Parathyroid adenoma (tissue), 2 donors: ENCODE measurements around the gene TMEM120A.

Source experiments
- H2AFZ ChIP-seq: fragments of 300-600 bp; sonication (generic); one replicate; pipeline ENCODE4 v1.7.0; 2017; ENCODE audit warnings: antibody characterized with exemption, mild to moderate bottlenecking
- H3K27ac ChIP-seq: fragments of 300-600 bp; sonication (generic); one replicate; pipeline ENCODE4 v1.7.0; 2017
- H3K27me3 ChIP-seq: fragments of 300-600 bp; sonication (generic); one replicate; pipeline ENCODE4 v1.7.0; 2017; ENCODE audit warnings: low read length; ENCODE audit not compliant: control insufficient read depth, insufficient read depth
- H3K36me3 ChIP-seq: fragments of 300-600 bp; sonication (generic); one replicate; pipeline ENCODE4 v1.7.0; 2017; ENCODE audit warnings: low read length; ENCODE audit not compliant: control insufficient read depth, insufficient read depth
- H3K4me1 ChIP-seq: fragments of 300-600 bp; sonication (generic); one replicate; pipeline ENCODE4 v1.7.0; 2017; ENCODE audit warnings: control low read depth
- H3K4me2 ChIP-seq: fragments of 300-600 bp; sonication (generic); one replicate; pipeline ENCODE4 v1.7.0; 2017; ENCODE audit warnings: low read length
- H3K4me3 ChIP-seq: fragments of 300-600 bp; sonication (generic); one replicate; pipeline ENCODE4 v1.7.0; 2017; ENCODE audit warnings: low read depth, low read length
- H3K79me2 ChIP-seq: fragments of 300-600 bp; sonication (generic); one replicate; pipeline ENCODE4 v1.7.0; 2017; ENCODE audit warnings: control low read depth
- H3K9ac ChIP-seq: fragments of 300-600 bp; sonication (generic); one replicate; pipeline ENCODE4 v1.7.0; 2017; ENCODE audit warnings: mild to moderate bottlenecking
- H3K9me3 ChIP-seq: fragments of 300-600 bp; sonication (generic); one replicate; pipeline ENCODE4 v1.7.0; 2017; ENCODE audit warnings: low read length; ENCODE audit not compliant: control insufficient read depth
- CTCF ChIP-seq: fragments of 300-600 bp; sonication (generic); IDR thresholded peaks from one replicate; pipeline ENCODE4 v1.7.0; 2017; ENCODE audit warnings: antibody characterized with exemption, mild to moderate bottlenecking
- donor health status: primary hyperparathyroidism.

Gene TMEM120A

GRCh38 chr7:75984130-75985008, 10.0 kb downstream of the TMEM120A start:
- Histone ChIP-seq H3K9ac (no peak overlapping the region), H3K79me2 (no peaks in the 10 kb centered on the region), H3K4me3 (no peak overlapping the region), H3K4me1 (peaks cover 3% of the 10 kb centered on the region), H2AFZ (no peak overlapping the region), H3K36me3 (no peaks in the 10 kb centered on the region), H3K4me2 (no peak overlapping the region), H3K27me3 (no peaks in the 10 kb centered on the region), H3K27ac (no peak overlapping the region), H3K9me3 (no peaks in the 10 kb centered on the region)
- no peak for TF ChIP-seq CTCF

GRCh38 chr7:75983471-75984129, 10.8 kb downstream of the TMEM120A start:
- no peak for TF ChIP-seq CTCF
- H3K4me3 ChIP-seq = no peak overlapping the region
- no peak overlapping the region for H3K27ac ChIP-seq
- H3K79me2 ChIP-seq = peaks cover 2% of the 10 kb centered on the region
- no peaks in the 10 kb centered on the region for H3K9me3 ChIP-seq
- H2AFZ ChIP-seq = no peak overlapping the region
- H3K4me2 ChIP-seq = no peak overlapping the region
- peaks cover 4% of the 10 kb centered on the region for H3K4me1 ChIP-seq
- H3K9ac ChIP-seq = no peak overlapping the region
- no peaks in the 10 kb centered on the region for H3K27me3 ChIP-seq
- no peaks in the 10 kb centered on the region for H3K36me3 ChIP-seq

DNA sequence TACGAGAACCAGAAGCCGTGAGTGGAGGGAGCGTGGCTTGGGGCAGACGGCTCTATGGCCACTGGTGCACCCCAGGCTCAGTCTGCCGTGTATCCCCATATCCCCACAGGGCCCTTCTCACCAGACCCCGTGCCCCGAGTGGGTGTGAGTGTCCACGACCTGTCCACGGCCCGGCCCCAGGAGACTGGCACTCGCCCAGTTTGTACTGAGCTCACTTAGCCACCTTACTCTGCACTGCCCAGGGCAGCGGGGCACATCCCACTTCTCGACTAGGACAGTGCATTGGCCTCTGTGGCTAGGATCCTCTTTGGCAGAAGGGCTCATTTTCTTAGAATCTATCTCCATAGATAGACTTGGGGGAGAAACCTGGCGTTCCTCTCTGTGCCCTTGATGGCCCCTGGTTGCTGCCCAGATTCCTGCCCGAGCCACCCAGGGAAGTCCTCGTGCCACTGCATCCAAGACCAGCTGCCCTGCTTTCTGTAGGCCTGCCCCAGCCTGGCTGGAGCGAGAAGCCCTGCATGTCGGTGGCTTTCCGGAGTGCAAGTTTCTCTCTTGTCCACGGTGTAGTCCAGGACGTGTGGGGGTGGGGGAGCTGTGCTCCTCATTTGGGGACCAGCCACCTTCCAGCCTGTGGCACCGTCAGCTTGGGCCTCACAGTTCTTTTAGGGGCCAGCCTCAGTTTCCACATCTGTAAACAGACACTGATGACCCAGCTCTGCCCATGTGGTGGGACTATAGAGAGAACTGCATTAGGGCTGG, 11.9 kb downstream of the TMEM120A start:
- Histone ChIP-seq H3K4me2 (no peak overlapping the region), H3K9me3 (no peaks in the 10 kb centered on the region), H3K27ac (no peak overlapping the region), H3K79me2 (peaks cover 5% of the 10 kb centered on the region), H3K4me1 (peaks cover 4% of the 10 kb centered on the region), H3K27me3 (no peaks in the 10 kb centered on the region), H3K36me3 (no peaks in the 10 kb centered on the region), H2AFZ (no peak overlapping the region), H3K4me3 (no peak overlapping the region), H3K9ac (no peak overlapping the region)
- no peak for TF ChIP-seq CTCF

DNA sequence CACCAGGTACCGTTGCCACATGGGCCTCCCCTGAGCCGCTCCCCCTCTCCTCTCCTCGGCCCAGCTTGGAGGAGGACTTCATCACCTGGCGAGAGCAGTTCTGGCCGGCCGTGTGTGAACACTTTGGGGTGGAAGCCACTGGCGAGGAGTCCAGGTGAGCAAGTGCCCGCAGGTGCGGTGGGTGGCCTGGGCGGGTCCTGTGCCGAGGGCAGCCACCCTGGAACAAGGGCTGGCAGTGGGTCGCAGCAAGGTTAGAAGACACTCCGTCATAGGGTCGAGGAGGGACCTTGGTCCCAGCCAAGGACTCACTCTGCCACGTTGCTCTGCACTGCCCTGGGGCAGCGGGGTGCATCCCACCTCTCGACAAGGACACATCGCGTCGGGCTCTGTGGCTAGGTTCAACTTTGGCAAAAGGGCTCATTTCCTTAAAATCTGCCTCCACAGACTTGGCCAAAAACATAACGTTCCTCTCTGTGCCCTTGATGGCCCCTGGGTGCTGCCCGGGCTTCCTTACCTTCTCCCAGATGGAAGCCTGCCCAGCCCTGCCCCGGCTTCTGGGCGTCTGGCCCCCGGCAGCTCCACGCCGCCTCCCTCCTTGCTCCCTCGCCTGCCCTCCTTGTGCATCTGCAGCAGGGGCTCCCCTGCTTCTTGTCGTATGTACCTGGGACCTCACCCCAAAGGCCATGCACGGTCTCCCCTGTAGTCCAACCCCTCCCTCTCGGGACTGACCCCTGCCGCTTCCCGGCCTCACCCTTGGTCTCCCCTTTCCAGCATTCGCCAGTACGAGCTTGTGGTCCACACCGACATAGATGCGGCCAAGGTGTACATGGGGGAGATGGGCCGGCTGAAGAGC, 12.7 kb downstream of the TMEM120A start:
- no peak overlapping the region for H2AFZ ChIP-seq
- H3K4me2 ChIP-seq = no peak overlapping the region
- no peaks in the 10 kb centered on the region for H3K36me3 ChIP-seq
- TF ChIP-seq CTCF = no peak
- no peaks in the 10 kb centered on the region for H3K27me3 ChIP-seq
- H3K27ac ChIP-seq = no peak overlapping the region
- H3K9me3 ChIP-seq = no peaks in the 10 kb centered on the region
- H3K4me1 ChIP-seq = peaks cover 4% of the 10 kb centered on the region
- no peak overlapping the region for H3K4me3 ChIP-seq
- no peak overlapping the region for H3K9ac ChIP-seq
- H3K79me2 ChIP-seq = peaks cover 5% of the 10 kb centered on the region
